ENCODE data around the gene UBL4A. TPM values are rescaled to one million over a fixed set of nuclear protein-coding genes. Genes with fewer than 3 reads are reported as not detected.
A peak's percentile ranks its signal among the peaks of the same experiment; 100 is the strongest.

Gene UBL4A
- total and polyA plus RNA-seq, 2 of the 13 experiments (the other 11 are each of a cell fraction or from before 2014, with no cell fraction given) = 16.8 to 25.5 TPM

- TF ChIP-seq MLXIP (CRISPR knock-in tag; IDR thresholded peaks at IDR 0.05; ENCODE audit: borderline replicate concordance) (no peak), E2F1 (CRISPR knock-in tag; IDR thresholded peaks at IDR 0.05) (no peak), ZNF569 (CRISPR knock-in tag; IDR thresholded peaks at IDR 0.05; ENCODE audit: borderline replicate concordance) (no peak), IRF1 (CRISPR knock-in tag; IDR thresholded peaks at IDR 0.05; ENCODE audit: low read depth) (no peak), ZNF446 (CRISPR knock-in tag; IDR thresholded peaks at IDR 0.05) (no peak), ZNF263 (CRISPR knock-in tag; IDR thresholded peaks at IDR 0.05) (no peak), SKI (IDR thresholded peaks at IDR 0.05; ENCODE audit: partially characterized antibody) (peak; percentile 66), JUND (CRISPR knock-in tag; IDR thresholded peaks at IDR 0.05) (no peak), ZFX (CRISPR knock-in tag; IDR thresholded peaks at IDR 0.05; ENCODE audit: low read depth) (peak; percentile 18; the same call in 1 of the 2 replicates), YY1 (IDR thresholded peaks at IDR 0.05; ENCODE audit: insufficient read depth, insufficient replicate concordance, low read depth, low read length) (peak; percentile 93), POLR2G (IDR thresholded peaks at IDR 0.05; ENCODE audit: low read depth, low read length) (peak; percentile 63), MED13 (CRISPR knock-in tag; IDR thresholded peaks at IDR 0.05) (no peak), ELF3 (CRISPR knock-in tag; IDR thresholded peaks at IDR 0.05) (no peak), MED1 (CRISPR knock-in tag; IDR thresholded peaks at IDR 0.05) (no peak), MXD4 (CRISPR knock-in tag; IDR thresholded peaks at IDR 0.05) (no peak), NR1H2 (CRISPR knock-in tag; IDR thresholded peaks at IDR 0.05; ENCODE audit: borderline replicate concordance, low read depth) (no peak), HHEX (CRISPR knock-in tag; IDR thresholded peaks at IDR 0.05) (no peak), CREB3 (CRISPR knock-in tag; IDR thresholded peaks at IDR 0.05) (no peak), MAFK (conservative IDR thresholded peaks at IDR 0.05 in 1 of 2, IDR thresholded peaks at IDR 0.05 in 1 of 2; ENCODE audit: low read length in 2 of 2) (no peak), TAF1 (CRISPR knock-in tag; IDR thresholded peaks at IDR 0.05) (peak; percentile 75), ZNF280B (CRISPR knock-in tag; IDR thresholded peaks at IDR 0.05; ENCODE audit: borderline replicate concordance) (no peak), SNAPC2 (CRISPR knock-in tag; IDR thresholded peaks at IDR 0.05) (no peak), ZNF563 (CRISPR knock-in tag; IDR thresholded peaks at IDR 0.05) (no peak)
Measured at GRCh38 chrX:154436983-154437752, 49.2 kb downstream of the UBL4A start, which contains the start of gene GDI1 (continued).
